ENCODE results near the gene DCUN1D2.

- TF ChIP-seq POLR2A (IDR thresholded peaks at IDR 0.05), result peak in 3 of 4 donors; percentile 46 to 91 (median 77)
- TF ChIP-seq EP300 (IDR thresholded peaks at IDR 0.05), result no peak
These were observed at the start of gene DCUN1D2 for GRCh38 chr13:113490496-113491417.

All from upper lobe of left lung (tissue), 4 donors.